ENCODE measurements around the gene SOX2.
A peak's percentile ranks its signal among the peaks of the same experiment; 100 is the strongest.

The SOX2 gene

DNA sequence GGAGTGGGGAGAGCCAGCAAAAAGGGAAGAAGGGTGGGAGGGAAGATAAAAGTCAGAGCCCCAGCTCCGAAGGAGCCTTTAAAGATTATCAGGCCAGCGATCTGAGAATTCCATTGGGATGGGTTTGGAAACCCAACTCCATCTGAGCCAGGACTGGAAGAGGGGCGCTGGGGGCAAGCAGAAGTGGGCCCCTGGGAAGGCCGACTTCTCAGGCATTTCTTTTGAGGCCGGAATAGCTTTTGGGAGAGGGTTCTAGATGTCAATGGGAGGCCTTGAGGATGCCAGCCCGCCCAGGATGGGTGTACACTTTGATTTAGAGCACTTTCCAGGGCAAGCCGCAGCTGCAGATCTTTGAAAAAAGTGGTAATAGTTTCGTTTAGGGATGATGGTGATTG, 6.6 kb upstream of the SOX2 start:
- DNase-seq: no peak

DNA sequence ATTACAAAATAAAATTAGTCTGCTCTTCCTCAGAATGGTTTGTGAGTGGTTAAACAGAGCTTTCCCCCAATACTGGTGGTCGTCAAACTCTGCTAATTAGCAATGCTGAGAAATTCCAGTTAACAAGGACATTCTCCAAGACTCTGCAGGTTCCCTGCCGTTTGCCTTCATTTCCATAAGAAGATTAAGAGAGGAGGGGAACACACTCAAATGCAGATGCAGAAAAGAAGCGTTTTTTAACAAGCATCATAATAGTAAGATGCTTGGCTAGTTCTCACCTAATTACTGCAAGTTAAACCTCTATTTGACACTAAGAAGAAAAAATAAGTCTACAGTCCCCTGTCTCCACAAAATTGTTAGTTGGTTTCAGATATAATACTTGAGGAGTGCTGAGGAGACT, 3.7 kb upstream of the SOX2 start:
- no peak for DNase-seq

DNA sequence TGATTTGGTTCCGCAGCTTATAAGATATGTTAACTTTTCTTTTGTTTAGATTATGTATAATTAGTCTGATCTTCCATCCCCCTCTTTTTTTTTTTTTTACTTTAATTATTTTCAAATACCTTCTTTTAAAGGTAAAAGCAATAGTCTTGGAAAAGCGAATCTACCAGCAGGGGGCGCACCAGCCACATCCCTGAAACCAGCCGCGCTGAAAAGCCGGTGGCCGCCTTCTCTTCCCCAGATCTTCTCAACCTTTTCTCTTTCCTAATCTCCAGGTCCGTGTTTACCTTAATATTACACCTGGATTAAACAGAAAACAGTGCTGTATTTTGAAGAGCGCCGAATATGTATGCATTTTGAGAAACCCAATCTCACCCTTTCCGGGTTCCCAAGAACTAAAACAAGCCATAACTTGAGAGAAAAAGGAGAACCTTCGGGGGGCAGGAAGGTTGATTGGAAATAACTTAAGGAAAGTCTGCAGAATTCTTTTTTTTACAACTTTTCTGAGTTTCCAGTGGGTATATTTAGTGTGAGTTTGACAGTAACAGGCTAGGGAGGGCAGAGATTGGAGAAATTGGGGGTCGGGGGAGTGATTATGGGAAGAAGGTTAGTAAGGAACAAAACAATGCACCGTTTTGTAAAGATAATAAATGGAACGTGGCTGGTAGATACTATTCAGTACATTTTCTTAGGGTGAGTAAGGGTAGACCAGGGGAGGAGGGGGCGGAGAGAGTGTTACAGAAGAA, 2.0 kb upstream of the SOX2 start:
- peak; percentile 55 for DNase-seq

DNA sequence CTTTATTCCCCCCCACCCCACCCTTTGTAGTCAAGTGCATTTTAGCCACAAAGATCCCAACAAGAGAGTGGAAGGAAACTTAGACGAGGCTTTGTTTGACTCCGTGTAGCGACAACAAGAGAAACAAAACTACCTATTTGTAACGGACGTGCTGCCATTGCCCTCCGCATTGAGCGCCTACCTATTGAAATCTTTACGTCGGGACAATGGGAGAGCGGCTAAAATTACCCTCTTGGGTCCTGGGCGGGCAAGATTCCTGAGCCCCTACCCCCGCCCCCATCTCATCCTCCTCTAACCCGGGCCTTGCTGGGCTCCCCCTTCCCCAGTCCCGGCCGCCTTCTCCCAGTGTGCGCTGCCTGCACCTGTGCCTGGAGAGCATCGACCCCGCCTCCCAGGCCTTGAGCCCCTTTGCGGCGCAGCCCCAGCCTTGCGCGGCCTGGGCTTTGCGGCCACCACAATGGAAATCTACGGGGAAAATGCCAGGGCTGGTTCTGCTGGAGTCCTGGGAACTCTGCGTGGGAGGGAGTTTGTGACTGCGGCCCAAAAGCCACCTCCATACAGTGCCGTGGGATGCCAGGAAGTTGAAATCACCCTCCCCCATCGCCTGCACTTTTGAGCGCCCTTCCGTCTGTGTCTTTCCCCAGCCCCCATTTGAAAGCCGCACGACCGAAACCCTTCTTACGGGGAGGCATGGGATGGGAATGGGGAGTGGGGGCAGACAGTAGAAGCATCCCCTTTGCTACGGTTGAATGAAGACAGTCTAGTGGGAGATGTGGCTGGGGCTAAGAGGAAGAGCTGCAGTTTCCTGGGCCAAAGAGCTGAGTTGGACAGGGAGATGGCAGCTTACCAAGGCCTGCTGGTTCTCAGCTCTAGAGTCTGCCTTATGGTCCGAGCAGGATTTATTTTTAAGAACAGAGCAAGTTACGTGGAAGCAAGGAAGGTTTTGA, 1.1 kb upstream of the SOX2 start:
- DNase-seq: no peak

DNA sequence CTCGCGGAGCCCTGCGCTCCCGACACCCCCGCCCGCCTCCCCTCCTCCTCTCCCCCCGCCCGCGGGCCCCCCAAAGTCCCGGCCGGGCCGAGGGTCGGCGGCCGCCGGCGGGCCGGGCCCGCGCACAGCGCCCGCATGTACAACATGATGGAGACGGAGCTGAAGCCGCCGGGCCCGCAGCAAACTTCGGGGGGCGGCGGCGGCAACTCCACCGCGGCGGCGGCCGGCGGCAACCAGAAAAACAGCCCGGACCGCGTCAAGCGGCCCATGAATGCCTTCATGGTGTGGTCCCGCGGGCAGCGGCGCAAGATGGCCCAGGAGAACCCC, 464 bp downstream of the SOX2 start:
- no peak for DNase-seq

DNA sequence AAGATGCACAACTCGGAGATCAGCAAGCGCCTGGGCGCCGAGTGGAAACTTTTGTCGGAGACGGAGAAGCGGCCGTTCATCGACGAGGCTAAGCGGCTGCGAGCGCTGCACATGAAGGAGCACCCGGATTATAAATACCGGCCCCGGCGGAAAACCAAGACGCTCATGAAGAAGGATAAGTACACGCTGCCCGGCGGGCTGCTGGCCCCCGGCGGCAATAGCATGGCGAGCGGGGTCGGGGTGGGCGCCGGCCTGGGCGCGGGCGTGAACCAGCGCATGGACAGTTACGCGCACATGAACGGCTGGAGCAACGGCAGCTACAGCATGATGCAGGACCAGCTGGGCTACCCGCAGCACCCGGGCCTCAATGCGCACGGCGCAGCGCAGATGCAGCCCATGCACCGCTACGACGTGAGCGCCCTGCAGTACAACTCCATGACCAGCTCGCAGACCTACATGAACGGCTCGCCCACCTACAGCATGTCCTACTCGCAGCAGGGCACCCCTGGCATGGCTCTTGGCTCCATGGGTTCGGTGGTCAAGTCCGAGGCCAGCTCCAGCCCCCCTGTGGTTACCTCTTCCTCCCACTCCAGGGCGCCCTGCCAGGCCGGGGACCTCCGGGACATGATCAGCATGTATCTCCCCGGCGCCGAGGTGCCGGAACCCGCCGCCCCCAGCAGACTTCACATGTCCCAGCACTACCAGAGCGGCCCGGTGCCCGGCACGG, 991 bp downstream of the SOX2 start:
- DNase-seq: peak; percentile 35

DNA sequence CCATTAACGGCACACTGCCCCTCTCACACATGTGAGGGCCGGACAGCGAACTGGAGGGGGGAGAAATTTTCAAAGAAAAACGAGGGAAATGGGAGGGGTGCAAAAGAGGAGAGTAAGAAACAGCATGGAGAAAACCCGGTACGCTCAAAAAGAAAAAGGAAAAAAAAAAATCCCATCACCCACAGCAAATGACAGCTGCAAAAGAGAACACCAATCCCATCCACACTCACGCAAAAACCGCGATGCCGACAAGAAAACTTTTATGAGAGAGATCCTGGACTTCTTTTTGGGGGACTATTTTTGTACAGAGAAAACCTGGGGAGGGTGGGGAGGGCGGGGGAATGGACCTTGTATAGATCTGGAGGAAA, 1.5 kb downstream of the SOX2 start:
- no peak for DNase-seq

DNA sequence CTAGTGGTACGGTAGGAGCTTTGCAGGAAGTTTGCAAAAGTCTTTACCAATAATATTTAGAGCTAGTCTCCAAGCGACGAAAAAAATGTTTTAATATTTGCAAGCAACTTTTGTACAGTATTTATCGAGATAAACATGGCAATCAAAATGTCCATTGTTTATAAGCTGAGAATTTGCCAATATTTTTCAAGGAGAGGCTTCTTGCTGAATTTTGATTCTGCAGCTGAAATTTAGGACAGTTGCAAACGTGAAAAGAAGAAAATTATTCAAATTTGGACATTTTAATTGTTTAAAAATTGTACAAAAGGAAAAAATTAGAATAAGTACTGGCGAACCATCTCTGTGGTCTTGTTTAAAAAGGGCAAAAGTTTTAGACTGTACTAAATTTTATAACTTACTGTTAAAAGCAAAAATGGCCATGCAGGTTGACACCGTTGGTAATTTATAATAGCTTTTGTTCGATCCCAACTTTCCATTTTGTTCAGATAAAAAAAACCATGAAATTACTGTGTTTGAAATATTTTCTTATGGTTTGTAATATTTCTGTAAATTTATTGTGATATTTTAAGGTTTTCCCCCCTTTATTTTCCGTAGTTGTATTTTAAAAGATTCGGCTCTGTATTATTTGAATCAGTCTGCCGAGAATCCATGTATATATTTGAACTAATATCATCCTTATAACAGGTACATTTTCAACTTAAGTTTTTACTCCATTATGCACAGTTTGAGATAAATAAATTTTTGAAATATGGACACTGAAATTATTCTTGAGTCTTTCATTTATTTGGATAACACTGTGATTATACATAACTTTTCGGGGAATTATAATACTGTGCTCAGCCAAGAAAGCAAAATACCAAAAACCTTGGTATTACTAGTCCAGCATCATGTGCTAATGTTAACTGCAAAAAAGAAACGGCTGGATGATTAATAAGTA, 2.2 kb downstream of the SOX2 start:
- DNase-seq: no peak

DNA sequence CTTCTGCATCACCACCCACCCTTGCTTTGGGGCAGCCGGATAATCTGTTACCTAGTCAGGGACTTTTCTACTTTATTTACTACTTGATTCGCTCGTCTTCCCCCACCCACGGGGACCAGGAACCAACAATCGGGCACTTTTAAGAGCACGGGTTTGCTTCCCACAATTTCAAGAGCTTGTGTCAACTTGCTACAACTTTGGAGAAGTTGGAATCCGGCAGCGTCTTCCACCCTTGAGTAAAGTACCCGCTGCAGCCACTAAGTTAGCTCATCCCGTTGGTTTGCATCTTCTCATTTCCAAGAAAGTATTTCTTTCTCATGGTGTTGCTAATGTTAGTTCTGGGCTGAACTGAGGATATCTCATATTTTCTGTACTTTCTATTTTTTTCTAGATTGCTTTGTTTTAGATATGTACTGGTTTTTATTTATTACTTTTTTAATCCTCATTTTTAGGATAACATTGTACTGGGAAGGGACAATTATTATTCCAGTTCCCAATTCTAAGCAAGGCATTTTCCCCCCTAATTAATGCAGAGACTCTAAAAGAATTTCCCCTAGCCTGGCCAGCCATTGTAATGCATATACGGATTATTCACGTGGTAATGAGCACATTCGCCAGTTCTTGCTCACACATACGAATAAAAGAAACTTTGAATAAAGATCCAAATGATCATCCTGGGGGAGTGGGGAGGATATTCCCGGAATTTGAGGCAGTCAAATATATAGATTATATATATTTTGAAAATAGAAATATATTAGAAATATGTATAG, 4.0 kb downstream of the SOX2 start:
- DNase-seq: no peak

DNA sequence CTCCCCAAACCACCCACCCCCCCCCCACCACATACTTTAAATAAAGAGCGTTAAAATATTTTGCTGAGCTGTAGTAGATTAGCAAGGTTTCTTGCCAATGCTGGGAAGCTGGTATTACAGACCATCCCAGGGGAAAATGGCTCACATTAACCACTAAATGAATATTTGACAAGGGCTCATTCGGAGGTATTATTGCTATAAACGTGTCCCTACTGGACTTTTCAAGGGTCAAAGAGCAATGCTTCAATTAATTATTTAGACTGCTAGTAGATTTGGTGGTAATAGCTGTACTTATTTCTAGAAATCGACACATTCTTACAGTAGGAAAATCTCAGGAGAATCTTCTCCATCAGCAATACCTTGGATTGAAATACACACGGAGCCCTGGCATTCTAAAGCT, 5.2 kb downstream of the SOX2 start:
- DNase-seq: no peak

DNA sequence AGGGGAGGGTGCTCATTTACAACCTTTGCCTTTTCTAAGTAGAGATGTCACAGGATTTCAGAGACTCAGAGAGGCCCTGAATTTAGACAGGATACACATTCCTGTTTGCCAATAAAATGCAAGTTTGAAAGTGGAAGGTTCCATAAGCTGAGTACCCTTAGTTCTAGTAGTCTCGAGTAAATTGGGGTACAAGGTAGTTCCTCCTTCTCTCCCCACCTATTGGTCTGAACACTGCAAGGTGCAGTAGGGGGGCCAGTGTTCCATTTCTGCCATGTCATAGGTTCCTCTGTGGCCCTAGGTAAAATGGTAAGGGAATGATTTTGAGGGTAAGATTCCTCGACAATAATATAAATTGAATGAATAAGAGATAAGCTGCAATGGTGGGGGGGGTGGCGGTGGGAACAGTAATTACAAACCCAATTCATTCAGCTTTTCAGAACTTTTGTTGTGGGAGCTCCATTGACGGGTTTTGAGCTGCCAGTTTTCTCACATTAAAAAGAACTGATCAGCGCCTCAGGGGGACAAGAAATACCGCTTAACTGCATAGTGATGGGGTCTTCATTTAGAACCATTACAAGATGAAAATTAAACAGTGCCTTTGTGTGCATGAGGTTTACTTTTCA, 5.9 kb downstream of the SOX2 start:
- no peak for DNase-seq

DNA sequence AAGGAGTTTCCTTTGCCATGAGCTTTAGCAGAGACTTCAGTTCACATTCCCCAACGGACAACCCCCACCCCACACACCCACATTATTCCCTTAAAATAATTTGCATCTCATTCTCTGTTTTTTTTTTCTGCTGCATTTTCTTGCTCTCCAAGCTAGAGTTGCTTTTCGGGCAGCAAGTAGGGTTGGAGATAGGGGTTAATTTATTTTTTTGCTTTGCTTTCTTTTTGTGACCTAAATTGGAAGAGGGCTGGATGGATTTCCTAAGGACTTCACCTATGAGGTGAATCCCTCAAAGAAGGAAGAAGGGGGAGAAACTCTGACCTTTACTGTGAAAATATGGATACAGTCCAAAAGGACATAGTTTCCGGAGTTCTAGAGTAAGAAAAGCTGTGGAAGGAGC, 6.6 kb downstream of the SOX2 start:
- no peak for DNase-seq

DNA sequence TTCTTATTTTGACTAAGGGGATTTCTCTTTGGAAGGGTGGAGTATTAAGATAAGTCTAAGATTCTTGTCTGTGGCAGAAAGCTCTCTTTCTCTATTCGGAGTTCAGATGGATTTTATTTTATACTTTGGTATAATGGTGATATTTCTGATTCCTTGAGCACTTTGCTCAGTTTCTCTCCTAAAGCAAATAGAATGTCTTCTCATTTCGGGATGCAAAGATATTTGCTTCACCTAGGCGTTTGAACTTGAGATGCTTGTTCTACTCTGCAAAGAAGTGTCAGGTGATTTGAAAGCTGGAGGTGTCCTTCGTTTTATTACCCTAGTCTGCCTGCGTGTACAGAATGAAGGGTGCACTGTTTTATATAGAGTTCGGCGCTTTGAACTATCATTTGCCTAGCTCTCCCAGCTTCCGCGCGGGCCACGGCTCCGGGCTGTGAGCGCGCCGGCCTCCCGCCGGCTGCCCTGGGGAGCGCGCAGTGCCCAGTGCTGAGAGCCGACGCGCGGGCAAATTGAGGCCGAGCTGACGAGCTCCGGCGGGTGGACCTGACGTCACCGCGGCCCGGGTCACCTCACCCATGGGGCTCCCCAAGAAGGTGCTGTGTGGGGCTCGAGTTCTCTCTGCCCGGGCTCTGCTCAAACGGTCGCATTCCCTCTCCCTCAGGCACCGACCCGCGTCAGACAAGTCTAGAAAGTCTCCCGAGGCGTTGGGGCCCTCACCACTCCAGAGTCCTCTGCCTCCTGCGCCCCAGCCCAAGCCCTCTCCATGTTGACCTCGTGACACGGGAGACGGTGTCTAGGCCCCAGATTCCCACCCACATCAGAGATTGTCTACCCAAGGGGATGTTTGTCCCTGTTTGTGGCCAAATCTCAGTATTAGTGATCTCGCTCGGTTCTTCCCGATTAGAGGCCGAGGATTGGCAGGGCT, 7.5 kb downstream of the SOX2 start:
- no peak for DNase-seq

DNA sequence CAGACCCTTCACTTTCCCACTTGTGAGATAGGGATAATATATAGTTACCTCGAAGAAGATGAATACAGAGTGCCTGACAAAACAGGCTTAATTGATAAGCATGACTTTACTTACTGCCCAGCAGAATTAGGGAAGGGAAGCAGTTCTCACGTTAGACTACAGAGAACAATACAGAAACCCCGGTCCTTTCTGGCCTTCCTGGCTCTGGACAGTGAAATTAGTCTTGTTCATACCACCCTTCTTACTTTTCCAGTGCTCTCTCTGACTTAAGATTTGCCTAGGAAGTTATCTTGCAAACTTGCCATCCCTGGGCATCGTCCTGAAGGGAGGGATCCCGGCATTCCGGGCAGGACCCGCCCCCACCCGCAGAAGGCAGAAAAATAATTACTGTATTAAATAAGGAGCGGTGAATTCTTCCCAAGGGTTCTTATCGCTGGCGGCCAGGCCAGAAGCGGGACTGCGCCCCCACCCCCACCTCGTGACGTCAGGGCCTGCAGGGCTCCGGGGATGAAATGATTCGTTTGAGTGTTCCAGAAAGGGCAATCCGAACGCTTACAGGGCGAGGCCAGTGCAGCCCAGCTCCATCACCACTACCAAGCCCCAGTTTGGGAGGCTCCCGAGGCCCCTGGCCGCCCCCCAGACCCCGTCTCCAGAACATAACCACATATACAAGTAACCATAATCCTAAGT, 8.4 kb downstream of the SOX2 start:
- DNase-seq: no peak

DNA sequence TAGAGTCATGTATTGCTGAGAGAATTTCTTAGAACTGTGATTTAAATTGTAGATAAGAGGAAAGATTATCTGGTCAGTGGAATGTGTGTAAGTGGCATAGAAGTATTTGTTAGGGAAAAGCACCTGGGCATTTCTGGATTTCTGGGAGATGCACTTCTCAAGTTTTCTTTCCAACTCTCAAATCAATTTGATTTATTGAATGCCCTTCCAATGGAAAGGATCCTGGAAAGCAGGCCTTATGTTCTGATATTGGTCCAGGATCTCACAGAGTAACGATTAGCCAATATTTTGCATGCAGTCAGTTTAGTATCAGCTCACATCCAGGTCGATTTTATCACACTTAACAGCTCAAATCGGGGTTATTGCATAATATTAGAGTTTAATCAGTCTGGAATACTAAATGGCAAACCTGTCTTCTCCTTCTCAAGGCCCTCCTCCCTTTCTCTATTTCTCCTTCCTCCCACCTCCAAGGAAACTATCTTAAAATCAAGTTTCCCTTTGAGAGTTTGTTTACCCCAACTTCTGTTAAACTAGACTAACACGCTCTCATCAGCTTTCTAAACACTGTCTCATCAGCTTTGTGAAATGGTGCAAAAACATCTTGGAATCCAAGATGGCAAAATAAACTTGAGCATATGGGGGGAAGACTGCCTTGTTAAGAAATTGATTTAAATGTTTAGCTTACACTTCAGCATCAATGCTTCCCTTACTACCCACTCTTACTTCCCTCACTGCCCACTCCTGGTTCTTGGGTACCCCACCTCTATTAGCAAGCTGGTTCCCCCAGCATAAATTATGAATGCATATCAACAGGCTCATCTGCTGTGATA, 9.5 kb downstream of the SOX2 start:
- no peak for DNase-seq

DNA sequence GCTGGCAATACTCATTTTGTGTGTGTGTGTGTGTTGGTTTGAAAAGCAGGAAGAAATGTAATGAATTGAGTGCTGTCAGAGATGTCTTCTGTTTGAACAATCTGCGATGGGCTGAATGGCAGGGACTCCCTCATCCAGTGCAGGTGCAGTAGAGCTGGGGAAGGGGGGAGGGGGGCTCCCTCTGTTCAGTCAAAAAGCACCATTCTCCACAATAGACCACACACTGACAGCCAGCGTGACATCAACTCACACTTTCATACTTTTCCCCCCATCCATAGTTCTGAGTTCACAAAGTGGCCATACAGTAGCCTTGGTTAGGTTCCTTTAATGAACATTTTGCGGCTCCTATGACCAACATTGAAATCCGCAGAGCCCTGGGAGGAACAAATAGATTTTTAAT, 10.4 kb downstream of the SOX2 start:
- DNase-seq: no peak

DNA sequence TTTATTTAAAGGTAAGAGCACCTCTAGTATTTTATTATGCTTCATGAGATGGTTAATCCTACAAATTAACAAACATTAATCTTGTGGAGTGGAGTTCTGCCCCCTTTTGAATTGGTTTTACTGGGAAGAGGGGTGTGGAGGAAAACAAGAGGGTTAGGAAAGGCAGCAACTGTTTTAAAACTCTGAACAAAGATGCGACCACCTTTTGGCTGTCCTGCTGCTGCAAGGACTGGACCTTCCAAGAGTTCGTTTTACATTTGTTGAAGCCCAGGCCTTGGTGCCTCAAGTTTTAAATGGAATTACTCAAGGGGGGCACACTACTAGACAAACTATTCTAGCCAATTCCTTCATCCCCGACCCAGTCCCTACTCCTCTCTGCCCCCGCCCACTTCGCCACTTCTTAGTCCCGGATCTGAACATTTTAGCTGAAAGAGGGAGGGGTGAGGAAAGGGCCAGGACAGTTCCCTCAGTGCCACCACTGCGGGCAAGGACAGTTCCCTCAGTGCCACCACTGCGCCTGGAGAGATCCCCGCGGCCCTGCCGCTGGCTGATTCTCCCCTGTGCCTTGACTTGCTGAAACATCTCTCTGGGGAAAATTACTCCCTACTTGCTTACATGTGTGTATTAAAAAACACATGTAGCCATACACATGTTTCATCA, 11.2 kb downstream of the SOX2 start:
- DNase-seq: no peak

DNA sequence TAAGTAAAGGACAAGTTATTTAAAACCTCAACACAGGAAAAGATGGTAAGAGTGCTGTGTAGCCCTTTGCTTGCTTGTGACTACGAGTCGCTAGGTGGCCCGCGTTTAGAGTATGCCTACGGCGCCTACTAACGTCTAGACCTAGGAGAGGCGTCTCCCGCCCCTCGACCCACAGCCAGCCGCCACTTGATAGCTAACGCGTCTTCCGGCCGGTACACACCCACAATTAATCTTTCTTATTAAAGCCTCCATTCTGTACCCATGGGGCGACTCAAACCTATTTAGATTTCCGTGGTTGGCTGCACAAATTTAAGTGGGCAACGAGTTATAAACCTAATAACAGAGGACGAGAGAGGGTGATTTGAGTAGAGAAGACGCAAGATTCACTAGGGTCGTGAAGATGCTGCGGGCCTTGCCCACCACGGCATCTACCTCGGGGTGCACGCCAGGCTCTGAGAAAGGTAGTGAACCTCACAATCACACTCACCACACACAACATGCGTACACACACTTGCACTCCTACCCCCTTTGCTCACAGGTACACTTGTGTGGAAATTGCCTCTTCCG, 12.0 kb downstream of the SOX2 start:
- no peak for DNase-seq

All from NCI-H2171 (cell line).